HepG2 (cell line): ENCODE data around the gene ENDOG. TPM values are rescaled to one million over a fixed set of nuclear protein-coding genes. Genes with fewer than 3 reads are reported as not detected.

Experiments used
- ATF7-NPFF ChIP-seq: sonication (generic); formaldehyde crosslinking; IDR thresholded peaks from 2 replicates; pipeline ENCODE4 v1.8.1; 2023; ENCODE audit warnings: mild to moderate bottlenecking, low read depth, missing genetic modification reagents, moderate library complexity
- EEA1 ChIP-seq: sonication (generic); formaldehyde crosslinking; IDR thresholded peaks from 2 replicates; pipeline ENCODE4 v1.5.1; 2020; ENCODE audit warnings: mild to moderate bottlenecking, missing genetic modification reagents, borderline replicate concordance
- FOXA1 ChIP-seq, 2 experiments: fragments of 450-650 bp in 1 of 2; sonication (generic) in 1 of 2; formaldehyde crosslinking in 1 of 2; IDR thresholded peaks; 2 replicates each; pipeline versions ENCODE4 v1.4.0 to v1.6.1; 2016 to 2020; ENCODE audit warnings: missing genetic modification reagents in 1 of 2
- FUBP1 ChIP-seq: sonication (generic); formaldehyde crosslinking; IDR thresholded peaks from 2 replicates; pipeline ENCODE4 v1.5.1; 2020; ENCODE audit warnings: missing genetic modification reagents, mild to moderate bottlenecking, borderline replicate concordance
- HINFP ChIP-seq: sonication (generic); formaldehyde crosslinking; IDR thresholded peaks from 2 replicates; pipeline ENCODE4 v1.4.0; 2020; ENCODE audit warnings: low read depth, mild to moderate bottlenecking, missing genetic modification reagents
- RAD21 ChIP-seq: fragments of 450-650 bp; formaldehyde crosslinking; IDR thresholded peaks from 2 replicates; pipeline ENCODE4 v1.5.0; 2020; ENCODE audit warnings: mild to moderate bottlenecking
- SAFB2 ChIP-seq: sonication (generic); formaldehyde crosslinking; IDR thresholded peaks from 2 replicates; pipeline ENCODE4 v1.5.1; 2020; ENCODE audit warnings: missing genetic modification reagents, low read depth, mild to moderate bottlenecking, borderline replicate concordance
- ZBED4 ChIP-seq: sonication (generic); formaldehyde crosslinking; IDR thresholded peaks from 2 replicates; pipeline ENCODE4 v1.4.0; 2020; ENCODE audit warnings: missing genetic modification reagents, borderline replicate concordance
- ZBTB21 ChIP-seq: sonication (generic); formaldehyde crosslinking; IDR thresholded peaks from 2 replicates; pipeline ENCODE4 v1.4.0; 2020; ENCODE audit warnings: missing genetic modification reagents
- ZNF329 ChIP-seq: sonication (generic); formaldehyde crosslinking; IDR thresholded peaks from 2 replicates; pipeline ENCODE4 v1.9.0; 2021; ENCODE audit warnings: low read depth, mild to moderate bottlenecking, missing genetic modification reagents
- ZNF550 ChIP-seq: sonication (generic); formaldehyde crosslinking; IDR thresholded peaks from 2 replicates; pipeline ENCODE4 v1.4.0; 2020; ENCODE audit warnings: mild to moderate bottlenecking, missing genetic modification reagents, borderline replicate concordance
- ZNF775 ChIP-seq: sonication (generic); formaldehyde crosslinking; IDR thresholded peaks from 2 replicates; pipeline ENCODE4 v1.4.0; 2020; ENCODE audit warnings: missing genetic modification reagents, mild to moderate bottlenecking, moderate library complexity, borderline replicate concordance
- polyA plus RNA-seq, 8 experiments: library from polyadenylated mRNA; depleted of rRNA in 3 of 8; stranded (reverse) in 7 of 8; unstranded in 1 of 8; fragments of >200 nt; fragmentation: Illumina TruSeq in 4 of 8; extraction: Trizol in 4 of 8; gene quantifications; 2 replicates each; pipeline versions ENCODE4 v1.2.1 to v1.2.3, GENCODE V29; 2011 to 2016; ENCODE audit warnings: low read depth in 4 of 8, missing spikeins in 1 of 8, mixed read lengths in 1 of 8; ENCODE audit not compliant: insufficient read depth in 1 of 8
- total RNA-seq, 5 experiments: library from RNA; depleted of rRNA; stranded (reverse); fragments of >200 nt; fragmentation: Illumina TruSeq; extraction: Trizol; gene quantifications; 2 replicates each; pipeline ENCODE4 v1.2.3, GENCODE V29; 2016; ENCODE audit warnings: low read depth in 1 of 5
- TF ChIP-seq, protein P1 (sequence below): IDR thresholded peaks from 2 replicates; pipeline ENCODE4 v1.6.1; 2016; ENCODE audit warnings: low read depth, control low read depth
- TF ChIP-seq, protein P2 (sequence below): sonication (generic); formaldehyde crosslinking; IDR thresholded peaks from 2 replicates; pipeline ENCODE4 v1.5.0; 2020; ENCODE audit warnings: mild to moderate bottlenecking, missing genetic modification reagents, moderate library complexity

ENDOG gene
- total and polyA plus RNA-seq, 2 of the 13 experiments (the other 11 are each of a cell fraction or from before 2014, with no cell fraction given), result 26.3 to 28.8 TPM

DNA sequence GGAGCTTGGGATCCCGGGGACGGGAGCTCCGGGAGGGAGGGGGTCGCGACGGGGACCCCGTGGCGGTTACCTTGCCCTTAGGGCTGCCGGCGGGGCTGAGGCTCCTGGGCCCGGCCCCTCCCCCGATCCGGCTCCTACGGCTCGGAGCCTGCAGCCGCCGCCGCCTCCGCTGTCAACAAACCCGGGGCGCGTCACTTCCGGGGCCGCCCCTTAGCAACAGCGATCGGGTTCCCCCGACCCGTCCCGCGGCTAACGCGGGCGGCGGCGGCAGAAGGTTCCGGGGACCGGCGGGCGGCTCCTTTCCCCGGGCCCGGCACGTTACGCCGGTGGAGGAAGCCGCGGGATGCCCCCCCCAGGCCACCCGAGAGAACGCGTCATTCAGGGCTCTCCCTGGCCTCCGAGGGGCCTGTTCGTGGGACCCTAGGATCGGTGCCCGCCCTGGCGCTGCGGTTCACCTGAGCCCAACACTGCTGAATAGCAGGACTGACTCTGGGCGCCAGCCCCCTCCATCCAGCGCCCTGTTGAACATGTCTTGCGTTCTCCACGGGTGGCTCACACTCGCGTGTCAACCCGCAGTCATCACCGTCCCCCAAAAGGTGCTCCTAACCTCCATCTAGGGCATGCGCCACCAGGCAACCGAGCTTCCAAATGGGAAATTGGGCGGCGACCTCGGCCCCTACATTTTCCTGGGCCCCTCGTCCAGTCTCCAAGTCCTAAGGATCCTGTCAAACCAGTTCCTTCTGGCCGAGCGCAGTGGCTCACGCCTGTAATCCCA is 46.4 kb upstream of the ENDOG start, which contains the start of gene ZER1 (continued):
- TF ChIP-seq, protein P1, sequence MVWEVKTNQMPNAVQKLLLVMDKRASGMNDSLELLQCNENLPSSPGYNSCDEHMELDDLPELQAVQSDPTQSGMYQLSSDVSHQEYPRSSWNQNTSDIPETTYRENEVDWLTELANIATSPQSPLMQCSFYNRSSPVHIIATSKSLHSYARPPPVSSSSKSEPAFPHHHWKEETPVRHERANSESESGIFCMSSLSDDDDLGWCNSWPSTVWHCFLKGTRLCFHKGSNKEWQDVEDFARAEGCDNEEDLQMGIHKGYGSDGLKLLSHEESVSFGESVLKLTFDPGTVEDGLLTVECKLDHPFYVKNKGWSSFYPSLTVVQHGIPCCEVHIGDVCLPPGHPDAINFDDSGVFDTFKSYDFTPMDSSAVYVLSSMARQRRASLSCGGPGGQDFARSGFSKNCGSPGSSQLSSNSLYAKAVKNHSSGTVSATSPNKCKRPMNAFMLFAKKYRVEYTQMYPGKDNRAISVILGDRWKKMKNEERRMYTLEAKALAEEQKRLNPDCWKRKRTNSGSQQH (CRISPR knock-in tag), result peak; percentile 60; the same call in 1 of the 2 replicates
- TF ChIP-seq FUBP1 (CRISPR knock-in tag) (no peak), EEA1 (CRISPR knock-in tag) (no peak), FOXA1 (IDR thresholded peaks at IDR 0.05) (no peak), FOXA1 (CRISPR knock-in tag; IDR thresholded peaks at IDR 0.05) (peak; percentile 86), ZNF329 (0 out of 2 replicates have a peak, but pooled peaks have one; percentile 25), ZNF550 (0 out of 2 replicates have a peak, but pooled peaks have one; percentile 30), SAFB2 (peak; percentile 72; the same call in 1 of the 2 replicates), ZNF775 (CRISPR knock-in tag) (no peak), ZBED4 (peak; percentile 79), RAD21 (peak; percentile 84), ZBTB21 (CRISPR knock-in tag) (no peak), HINFP (no peak), ATF7-NPFF (peak; percentile 74)
- TF ChIP-seq, protein P2, sequence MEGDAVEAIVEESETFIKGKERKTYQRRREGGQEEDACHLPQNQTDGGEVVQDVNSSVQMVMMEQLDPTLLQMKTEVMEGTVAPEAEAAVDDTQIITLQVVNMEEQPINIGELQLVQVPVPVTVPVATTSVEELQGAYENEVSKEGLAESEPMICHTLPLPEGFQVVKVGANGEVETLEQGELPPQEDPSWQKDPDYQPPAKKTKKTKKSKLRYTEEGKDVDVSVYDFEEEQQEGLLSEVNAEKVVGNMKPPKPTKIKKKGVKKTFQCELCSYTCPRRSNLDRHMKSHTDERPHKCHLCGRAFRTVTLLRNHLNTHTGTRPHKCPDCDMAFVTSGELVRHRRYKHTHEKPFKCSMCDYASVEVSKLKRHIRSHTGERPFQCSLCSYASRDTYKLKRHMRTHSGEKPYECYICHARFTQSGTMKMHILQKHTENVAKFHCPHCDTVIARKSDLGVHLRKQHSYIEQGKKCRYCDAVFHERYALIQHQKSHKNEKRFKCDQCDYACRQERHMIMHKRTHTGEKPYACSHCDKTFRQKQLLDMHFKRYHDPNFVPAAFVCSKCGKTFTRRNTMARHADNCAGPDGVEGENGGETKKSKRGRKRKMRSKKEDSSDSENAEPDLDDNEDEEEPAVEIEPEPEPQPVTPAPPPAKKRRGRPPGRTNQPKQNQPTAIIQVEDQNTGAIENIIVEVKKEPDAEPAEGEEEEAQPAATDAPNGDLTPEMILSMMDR (CRISPR knock-in tag), result peak; percentile 36; the same call in 1 of the 2 replicates
